B cell (primary cell): ENCODE measurements around the gene CHMP2B. TPM values are rescaled to one million over a fixed set of nuclear protein-coding genes. Genes with fewer than 3 reads are reported as not detected.

Experiments
- ATAC-seq: fragments of 200-7000 bp; cut with Tn5 transposase; one replicate; pipeline ENCODE4 v1.10.0; 2021; ENCODE audit warnings: low read depth, mild to moderate bottlenecking, moderate number of reproducible peaks, moderate library complexity
- CTCF ChIA-PET: fragments of 350-600 bp; sonication (Branson Sonifier 250); formaldehyde crosslinking; loops from one replicate; lab custom pipeline; 2021; ENCODE audit warnings: antibody characterized with exemption, inconsistent platforms; lab: Charles Lee
- POLR2A ChIA-PET: fragments of 350-600 bp; sonication (Branson Sonifier 250); formaldehyde crosslinking; loops from one replicate; lab custom pipeline; 2021; ENCODE audit warnings: antibody characterized with exemption; lab: Charles Lee
- DNase-seq: peaks from one replicate; pipeline ENCODE4 v3.0.0; 2013
- H2AFZ ChIP-seq: 2 replicates; pipeline ENCODE4 v1.6.1; 2012; ENCODE audit warnings: mild to moderate bottlenecking, low read depth, low read length; ENCODE audit not compliant: insufficient read depth, poor library complexity, severe bottlenecking
- H3K27ac ChIP-seq, 2 donors: 1 replicate in 1 of 2; 2 replicates in 1 of 2; pipeline ENCODE4 v1.5.1; 2012 to 2013; ENCODE audit warnings: low read length in 2 of 2, mild to moderate bottlenecking in 2 of 2, moderate library complexity in 1 of 2
- H3K27me3 ChIP-seq, 4 experiments: fragments of 200-600 bp in 1 of 4; sonication (generic) in 1 of 4; replicated peaks in 1 of 4; 1 replicate in 2 of 4; 2 replicates in 2 of 4; pipeline versions ENCODE4 v1.6.1 to v1.7.0; 2013 to 2016; ENCODE audit warnings: low read length in 3 of 4, mild to moderate bottlenecking in 2 of 4, mixed read lengths in 1 of 4, moderate library complexity in 1 of 4; ENCODE audit not compliant: insufficient read depth in 4 of 4, control insufficient read depth in 3 of 4; ENCODE audit errors: control extremely low read depth in 1 of 4
- H3K36me3 ChIP-seq, 2 experiments: replicated peaks in 1 of 2; 1 replicate in 1 of 2; 2 replicates in 1 of 2; pipeline versions ENCODE4 v1.6.1 to v1.7.1; 2013; ENCODE audit warnings: low read length in 1 of 2; ENCODE audit not compliant: insufficient read depth in 2 of 2, control insufficient read depth in 1 of 2; ENCODE audit errors: control extremely low read depth in 1 of 2, extremely low read depth in 1 of 2
- H3K4me1 ChIP-seq, 2 donors: fragments of 200-600 bp in 1 of 2; sonication (generic) in 1 of 2; 1 replicate in 1 of 2; 2 replicates in 1 of 2; pipeline versions ENCODE4 v1.5.1 to v1.6.1; 2013 to 2017; ENCODE audit warnings: low read length in 2 of 2; ENCODE audit not compliant: control insufficient read depth in 2 of 2, insufficient read depth in 2 of 2
- H3K4me2 ChIP-seq: replicated peaks from 2 replicates; pipeline ENCODE3; 2012; ENCODE audit warnings: mild to moderate bottlenecking, low read depth, low read length; ENCODE audit not compliant: poor library complexity, severe bottlenecking
- H3K4me3 ChIP-seq, 5 experiments: fragments of 200-600 bp in 1 of 5; sonication (generic) in 1 of 5; 1 replicate in 3 of 5; 2 replicates in 2 of 5; pipeline versions ENCODE4 v1.5.1 to v1.7.0; 2011 to 2016; ENCODE audit warnings: low read length in 4 of 5, mild to moderate bottlenecking in 4 of 5, low read depth in 2 of 5, control low read depth in 1 of 5, moderate library complexity in 1 of 5; ENCODE audit not compliant: insufficient read depth in 1 of 5; ENCODE audit errors: control extremely low read depth in 1 of 5, extremely low read depth in 1 of 5
- H3K79me2 ChIP-seq: fragments of 200-600 bp; sonication (generic); one replicate; pipeline ENCODE4 v1.6.0; 2016; ENCODE audit warnings: low read length; ENCODE audit not compliant: control insufficient read depth, insufficient read depth
- H3K9ac ChIP-seq: fragments of 200-600 bp; sonication (generic); 2 replicates; pipeline ENCODE4 v1.6.1; 2017; ENCODE audit warnings: mild to moderate bottlenecking, low read length, moderate library complexity
- H3K9me3 ChIP-seq, 3 donors: one replicate each; pipeline versions ENCODE4 v1.6.1 to v1.7.1; 2013; ENCODE audit warnings: low read length in 2 of 3; ENCODE audit not compliant: control insufficient read depth in 2 of 3, insufficient read depth in 1 of 3; ENCODE audit errors: control extremely low read depth in 1 of 3
- H4K20me1 ChIP-seq: 2 replicates; pipeline ENCODE4 v1.6.0; 2012; ENCODE audit warnings: mild to moderate bottlenecking, low read length; ENCODE audit not compliant: insufficient read depth, control insufficient read depth, poor library complexity, severe bottlenecking
- H3K27ac Mint-ChIP-seq: one replicate; pipeline ENCODE4 v1.8.0; 2021; ENCODE audit warnings: mixed read lengths
- H3K27me3 Mint-ChIP-seq: one replicate; pipeline ENCODE4 v1.8.0; 2021; ENCODE audit warnings: mixed read lengths
- H3K4me1 Mint-ChIP-seq: one replicate; pipeline ENCODE4 v1.8.0; 2021; ENCODE audit warnings: mixed read lengths
- H3K4me3 Mint-ChIP-seq: one replicate; pipeline ENCODE4 v1.8.0; 2021; ENCODE audit warnings: mixed read lengths
- H3K9me3 Mint-ChIP-seq: one replicate; pipeline ENCODE4 v1.8.0; 2022; ENCODE audit warnings: mixed read lengths; ENCODE audit not compliant: insufficient read depth
- EZH2 ChIP-seq: IDR thresholded peaks from 2 replicates; pipeline ENCODE4 v1.6.1; 2012; ENCODE audit warnings: borderline replicate concordance, low read depth, mild to moderate bottlenecking, moderate library complexity, low read length; ENCODE audit not compliant: insufficient read depth, poor library complexity, severe bottlenecking
- WGBS: methylation state at CpG from one replicate; pipeline ENCODE4 v1.1.5; 2013; ENCODE audit warnings: missing lambda C conversion rate; ENCODE audit not compliant: insufficient coverage; 5-methylcytosine and 5-hydroxymethylcytosine counted together
- intact Hi-C: fragments of 100-400 bp; cut with micrococcal nuclease; formaldehyde crosslinking; loops from one replicate; pipeline ENCODE4 v1.10.0; 2022
- polyA plus RNA-seq: library from polyadenylated mRNA; depleted of rRNA; stranded (reverse); fragments of >200 nt; gene quantifications from 2 replicates; pipeline ENCODE4 v1.2.3, GENCODE V29; 2012
- total RNA-seq, 2 donors: library from RNA; stranded (reverse); fragments of 120-200 nt in 1 of 2; gene quantifications; 1 replicate in 1 of 2; 2 replicates in 1 of 2; pipeline versions ENCODE4 v1.2.3 to v1.2.4, GENCODE V29; 2013 to 2022
- TF ChIP-seq, protein P1 (sequence below): fragments of 200-600 bp; IDR thresholded peaks from one replicate; pipeline ENCODE4 v1.8.0; 2022; ENCODE audit warnings: antibody characterized with exemption, mild to moderate bottlenecking

CHMP2B gene
- total and polyA plus RNA-seq, 2 donors (not counting 1 experiment from before 2014, with no cell fraction given): 18.4 to 25.0 TPM

DNA sequence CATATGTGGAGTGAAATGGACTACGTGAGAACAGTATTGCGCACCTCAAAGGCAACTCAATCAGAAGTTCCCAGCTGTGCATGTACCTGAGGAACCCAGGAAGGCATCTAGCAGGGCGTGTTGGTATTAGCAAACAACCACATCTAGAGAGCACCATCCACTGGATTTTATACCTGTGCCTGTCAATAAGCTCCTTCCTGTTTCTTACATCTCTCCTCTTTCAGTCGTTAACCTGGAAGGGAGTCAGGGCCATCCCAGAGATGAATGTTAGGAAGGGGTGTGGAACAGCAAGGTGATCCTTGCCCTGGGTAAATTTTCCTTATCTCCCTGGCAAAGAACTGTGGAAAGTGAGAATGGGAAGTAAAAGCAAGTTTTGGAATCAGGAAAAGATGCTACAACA, 29.6 kb upstream of the CHMP2B start:
- H3K27ac ChIP-seq: no peak overlapping the region
- 83% methylated on average over 1 of the region's 4 CpGs for WGBS
- H3K79me2 ChIP-seq: no peaks in the 10 kb centered on the region
- ATAC-seq (no peak), DNase-seq (no peak)
- intact Hi-C loops: no loop called here
- Mint-ChIP-seq H3K4me3 (no peak overlapping the region), H3K4me1 (no peaks in the 10 kb centered on the region), H3K27ac (no peak overlapping the region), H3K9me3 (no peaks in the 10 kb centered on the region), H3K27me3 (peaks cover 5% of the 10 kb centered on the region)
- H3K4me1 ChIP-seq: no peaks in the 10 kb centered on the region
- ChIA-PET CTCF (no interaction called here), POLR2A (no interaction called here)
- H4K20me1 ChIP-seq: no peaks in the 10 kb centered on the region
- no peak for TF ChIP-seq EZH2
- TF ChIP-seq, protein P1, sequence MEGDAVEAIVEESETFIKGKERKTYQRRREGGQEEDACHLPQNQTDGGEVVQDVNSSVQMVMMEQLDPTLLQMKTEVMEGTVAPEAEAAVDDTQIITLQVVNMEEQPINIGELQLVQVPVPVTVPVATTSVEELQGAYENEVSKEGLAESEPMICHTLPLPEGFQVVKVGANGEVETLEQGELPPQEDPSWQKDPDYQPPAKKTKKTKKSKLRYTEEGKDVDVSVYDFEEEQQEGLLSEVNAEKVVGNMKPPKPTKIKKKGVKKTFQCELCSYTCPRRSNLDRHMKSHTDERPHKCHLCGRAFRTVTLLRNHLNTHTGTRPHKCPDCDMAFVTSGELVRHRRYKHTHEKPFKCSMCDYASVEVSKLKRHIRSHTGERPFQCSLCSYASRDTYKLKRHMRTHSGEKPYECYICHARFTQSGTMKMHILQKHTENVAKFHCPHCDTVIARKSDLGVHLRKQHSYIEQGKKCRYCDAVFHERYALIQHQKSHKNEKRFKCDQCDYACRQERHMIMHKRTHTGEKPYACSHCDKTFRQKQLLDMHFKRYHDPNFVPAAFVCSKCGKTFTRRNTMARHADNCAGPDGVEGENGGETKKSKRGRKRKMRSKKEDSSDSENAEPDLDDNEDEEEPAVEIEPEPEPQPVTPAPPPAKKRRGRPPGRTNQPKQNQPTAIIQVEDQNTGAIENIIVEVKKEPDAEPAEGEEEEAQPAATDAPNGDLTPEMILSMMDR: no peak
- H3K4me3 ChIP-seq: no peak overlapping the region
- H3K9me3 ChIP-seq: peaks cover 0 to 6% (median 0%) of the 10 kb centered on the region in 3 donors
- no peak overlapping the region for H3K9ac ChIP-seq
- H3K36me3 ChIP-seq: no peaks in the 10 kb centered on the region
- H2AFZ ChIP-seq: no peak overlapping the region
- no peak overlapping the region for H3K4me2 ChIP-seq
- H3K27me3 ChIP-seq: peaks cover 0 to 4% (median 0%) of the 10 kb centered on the region in 4 experiments

GRCh38 chr3:87198774-87199173, 28.3 kb upstream of the CHMP2B start:
- H3K9me3 Mint-ChIP-seq: no peaks in the 10 kb centered on the region
- ChIA-PET CTCF (no interaction called here), POLR2A (no interaction called here)
- H3K27me3 ChIP-seq: peaks cover 0 to 4% (median 0%) of the 10 kb centered on the region in 4 experiments
- H3K36me3 ChIP-seq: no peaks in the 10 kb centered on the region
- no peak for DNase-seq
- no peaks in the 10 kb centered on the region for H4K20me1 ChIP-seq
- no peaks in the 10 kb centered on the region for H3K4me1 Mint-ChIP-seq
- no peak overlapping the region for H3K9ac ChIP-seq
- no peak overlapping the region for H3K4me3 Mint-ChIP-seq
- H3K4me1 ChIP-seq: no peaks in the 10 kb centered on the region
- peaks cover 0 to 6% (median 0%) of the 10 kb centered on the region in 3 donors for H3K9me3 ChIP-seq
- no peak overlapping the region for H3K4me2 ChIP-seq
- intact Hi-C loops: no loop called here
- no peaks in the 10 kb centered on the region for H3K79me2 ChIP-seq
- H3K27ac Mint-ChIP-seq: no peak overlapping the region
- TF ChIP-seq EZH2: no peak
- TF ChIP-seq, protein P1: no peak
- no peak overlapping the region for H2AFZ ChIP-seq
- H3K4me3 ChIP-seq: no peak overlapping the region
- no peak overlapping the region for H3K27ac ChIP-seq
- no peak for ATAC-seq
- peaks cover 5% of the 10 kb centered on the region for H3K27me3 Mint-ChIP-seq
